Germinal center (tissue), 1 donor: Measurements from ENCODE around the gene ARHGEF25.
"Not testable (repeated sequence)": the region's sequence is repeated elsewhere in the genome, so short reads cannot be mapped to it uniquely, and the experiment has no call there.

Experiments
- DNase-seq: peaks from one replicate; pipeline ENCODE4 v3.0.0; 2012; ENCODE audit warnings: mixed read lengths, low spot score

The ARHGEF25 gene

DNA sequence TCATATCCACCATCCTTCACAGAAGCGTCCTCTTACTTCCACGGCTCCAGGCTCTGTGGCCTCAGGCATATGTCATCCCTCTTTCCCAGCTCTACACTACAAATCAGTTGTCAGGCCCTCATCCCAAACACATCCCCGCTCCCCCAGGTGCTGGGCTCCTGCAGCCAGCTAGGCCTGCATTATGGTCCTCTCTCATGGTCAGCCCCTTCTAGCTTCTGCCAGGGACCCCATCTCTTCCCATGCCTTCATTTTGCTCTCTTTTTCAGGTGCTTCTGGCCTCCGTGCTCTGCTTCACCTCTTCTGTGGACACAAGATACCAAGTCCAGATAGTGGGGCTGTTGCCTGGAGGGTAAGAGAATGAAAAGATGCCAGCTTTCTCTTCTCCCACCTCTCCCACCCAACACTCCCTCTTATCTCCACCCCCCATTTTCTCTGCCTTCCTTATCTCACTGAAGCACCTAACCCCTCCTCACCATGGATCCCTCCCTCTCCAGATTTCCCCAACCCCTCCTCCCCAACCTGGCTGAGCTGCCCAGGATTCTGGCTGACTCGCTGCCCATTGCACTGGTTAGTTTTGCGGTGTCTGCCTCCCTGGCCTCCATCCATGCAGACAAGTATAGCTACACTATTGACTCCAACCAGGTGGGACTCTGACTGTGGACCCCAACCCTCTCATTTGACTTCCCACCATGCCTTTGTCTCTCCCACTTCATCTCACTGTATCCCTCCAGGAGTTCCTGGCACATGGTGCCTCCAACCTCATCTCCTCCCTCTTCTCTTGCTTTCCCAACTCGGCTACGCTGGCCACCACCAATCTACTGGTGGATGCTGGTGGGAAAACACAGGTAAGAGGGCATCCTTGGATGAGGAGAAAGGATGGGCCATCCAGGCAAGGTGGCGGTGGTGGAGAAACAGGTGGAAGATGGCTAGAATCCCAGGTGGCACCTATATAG is 11.3 kb downstream of the ARHGEF25 start:
- no peak for DNase-seq

DNA sequence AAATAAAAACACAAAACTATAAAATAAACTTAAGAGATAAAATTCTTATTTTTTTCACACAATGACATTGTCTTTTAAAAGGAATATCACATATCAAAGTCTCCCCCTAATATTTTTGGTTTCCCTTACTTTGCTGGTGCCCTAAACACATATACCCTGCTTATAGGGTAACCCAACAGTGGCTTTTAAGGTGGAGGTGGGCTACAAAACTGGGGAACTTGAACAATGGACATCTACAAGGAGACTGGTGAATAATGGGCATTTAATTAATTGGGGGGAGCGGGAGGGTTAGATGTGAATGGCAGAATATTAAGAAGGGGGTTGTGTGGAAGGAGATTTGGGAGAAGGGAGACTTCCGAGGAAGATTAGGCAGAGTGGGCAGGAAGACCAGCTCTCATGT is 12.2 kb downstream of the ARHGEF25 start:
- DNase-seq: no peak

DNA sequence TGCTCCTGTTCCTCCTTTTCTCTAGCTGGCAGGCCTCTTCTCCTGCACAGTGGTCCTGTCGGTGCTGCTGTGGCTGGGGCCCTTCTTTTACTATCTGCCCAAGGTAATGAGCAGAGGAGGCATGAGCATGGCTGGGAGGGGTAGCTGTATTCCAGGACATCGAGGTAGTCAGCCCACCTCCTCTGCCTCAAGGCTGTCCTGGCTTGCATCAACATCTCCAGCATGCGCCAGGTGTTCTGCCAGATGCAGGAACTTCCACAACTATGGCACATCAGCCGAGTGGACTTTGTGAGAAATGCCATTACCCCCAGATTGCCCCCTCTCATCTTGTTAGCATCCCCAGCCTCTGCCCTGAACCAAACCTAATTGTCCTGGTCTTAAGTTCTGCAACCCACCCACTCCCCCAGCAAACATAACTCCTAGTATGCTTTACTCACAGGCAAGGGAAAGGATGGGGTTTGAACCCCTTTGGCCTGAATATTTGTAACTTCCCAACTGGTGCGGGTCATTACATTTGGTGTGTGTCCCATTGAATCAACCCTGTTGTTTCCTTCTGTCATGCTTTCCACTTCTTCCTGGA is 12.7 kb downstream of the ARHGEF25 start:
- no peak for DNase-seq

DNA sequence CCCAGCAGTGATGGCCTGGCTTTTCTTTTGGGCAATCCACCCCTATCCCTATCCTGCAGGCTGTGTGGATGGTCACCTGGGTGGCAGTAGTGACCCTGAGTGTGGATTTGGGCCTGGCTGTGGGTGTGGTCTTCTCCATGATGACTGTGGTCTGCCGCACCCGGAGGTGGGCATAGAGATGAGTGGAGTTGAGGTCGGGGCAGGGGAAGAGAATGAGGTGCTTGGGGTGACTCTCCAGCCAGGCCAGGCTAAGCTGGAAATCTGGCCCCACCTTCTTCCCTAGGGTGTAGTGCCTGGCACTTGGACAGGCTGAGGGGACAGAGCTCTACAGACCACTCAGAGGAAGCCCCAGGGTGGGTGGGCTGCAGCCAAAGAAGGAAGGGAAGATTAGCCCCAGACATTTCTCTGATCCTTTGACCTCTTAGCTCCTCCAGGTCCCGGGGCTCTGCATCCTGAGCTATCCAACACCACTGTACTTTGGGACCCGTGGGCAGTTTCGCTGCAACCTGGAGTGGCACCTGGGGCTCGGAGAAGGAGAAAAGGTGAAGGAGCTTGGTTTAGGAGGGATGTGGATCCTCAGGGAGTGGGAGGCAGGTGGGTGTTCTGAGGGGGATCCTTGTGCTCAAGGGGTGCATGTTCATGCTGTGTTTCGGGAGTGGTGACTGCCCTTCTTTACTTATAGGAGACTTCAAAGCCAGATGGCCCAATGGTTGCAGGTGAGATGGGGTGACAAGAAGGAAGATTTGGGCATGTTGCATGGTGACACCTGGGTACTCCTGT is 13.4 kb downstream of the ARHGEF25 start:
- no peak for DNase-seq

DNA sequence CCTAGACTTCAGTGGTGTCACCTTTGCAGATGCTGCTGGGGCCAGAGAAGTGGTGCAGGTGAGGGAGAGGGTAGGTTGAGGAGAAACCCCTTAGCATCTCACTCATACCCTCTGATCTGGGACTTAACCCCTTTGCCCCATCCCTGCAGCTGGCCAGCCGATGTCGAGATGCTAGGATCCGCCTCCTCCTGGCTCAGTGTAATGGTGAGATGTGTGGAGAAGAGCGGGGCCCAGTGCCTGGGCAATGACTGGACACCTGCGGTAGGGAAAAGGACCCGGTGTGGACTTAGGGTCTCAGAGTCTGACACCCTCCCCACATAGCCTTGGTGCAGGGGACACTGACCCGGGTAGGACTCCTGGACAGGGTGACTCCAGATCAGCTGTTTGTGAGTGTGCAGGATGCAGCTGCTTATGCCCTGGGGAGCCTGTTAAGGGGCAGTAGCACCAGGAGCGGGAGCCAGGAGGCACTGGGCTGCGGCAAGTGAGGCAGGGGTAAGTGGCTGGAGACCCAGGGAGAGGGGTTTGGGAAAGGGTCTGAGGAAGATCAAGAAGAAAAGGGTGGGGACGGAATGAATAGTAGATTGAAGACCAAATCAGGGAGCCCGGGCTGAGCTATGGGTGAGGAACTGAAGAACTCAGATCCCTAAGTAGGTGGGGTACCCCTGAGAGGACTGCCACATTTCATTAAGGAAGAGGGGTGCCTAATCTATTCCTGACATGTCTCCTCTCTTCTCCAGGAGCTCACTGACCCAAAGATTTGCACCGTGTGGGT is 14.2 kb downstream of the ARHGEF25 start:
- no peak for DNase-seq

DNA sequence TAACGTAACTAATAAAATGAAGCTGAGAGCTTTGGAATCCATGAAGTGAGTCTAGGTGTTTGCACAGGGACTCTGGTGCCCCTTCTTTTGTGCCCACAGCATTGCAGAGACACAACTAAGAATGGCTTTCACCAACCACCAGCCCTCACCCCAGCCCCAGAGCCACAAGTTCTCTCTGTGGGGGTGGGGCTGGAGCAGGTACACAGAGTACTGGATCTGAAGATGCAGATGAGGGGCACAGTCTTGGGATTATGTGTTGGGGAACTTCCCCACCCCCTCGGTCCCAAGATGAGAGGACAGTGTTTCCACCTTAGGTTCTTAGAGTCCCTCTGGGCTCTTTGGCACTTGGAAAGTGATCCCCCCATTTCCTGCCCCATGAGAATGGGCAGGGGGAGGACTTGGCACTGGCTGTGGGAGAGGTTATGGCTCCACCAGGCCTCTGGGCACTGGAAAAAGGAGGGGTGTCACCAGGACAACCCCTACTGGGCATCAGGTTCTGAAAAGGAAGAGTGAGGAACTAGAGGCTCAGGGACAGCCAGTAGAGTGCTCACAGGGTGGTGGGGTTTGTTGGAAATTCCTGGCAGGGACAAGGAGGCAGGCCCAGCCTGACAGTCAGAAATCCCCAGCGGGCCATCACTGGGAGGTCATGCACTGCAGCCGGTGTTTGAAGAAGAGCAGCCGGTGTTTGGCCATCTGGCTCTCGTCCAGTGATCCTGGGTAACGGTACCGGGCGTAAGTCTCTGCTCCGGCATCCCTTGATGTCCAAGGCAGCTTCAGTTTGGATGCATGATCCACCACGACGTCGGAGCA is 15.1 kb downstream of the ARHGEF25 start:
- no peak for DNase-seq

DNA sequence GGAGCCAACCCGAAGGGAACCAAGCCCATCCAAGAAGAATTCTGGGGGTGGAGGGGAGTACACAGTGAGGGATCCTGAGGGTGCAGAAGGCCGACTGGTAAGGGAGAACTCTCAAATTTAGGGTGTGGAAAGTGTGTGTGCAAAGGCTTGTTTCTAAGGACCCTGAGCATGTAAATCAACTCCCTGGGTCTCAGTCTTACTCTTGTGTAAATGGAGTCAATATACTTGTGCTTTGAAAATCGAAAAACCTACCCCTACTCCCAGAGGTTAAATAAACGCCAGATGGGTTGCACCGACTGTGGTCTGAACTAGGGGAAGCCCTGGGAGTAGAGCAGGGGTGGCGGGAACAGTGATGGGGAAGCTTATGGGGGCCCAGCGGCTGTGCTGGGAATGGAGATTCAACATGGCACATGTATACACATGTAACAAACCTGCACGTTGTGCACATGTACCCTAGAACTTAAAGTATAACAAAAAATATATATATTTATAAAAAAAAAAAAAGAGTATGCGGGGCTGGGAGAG is 15.7 kb downstream of the ARHGEF25 start:
- no peak for DNase-seq

DNA sequence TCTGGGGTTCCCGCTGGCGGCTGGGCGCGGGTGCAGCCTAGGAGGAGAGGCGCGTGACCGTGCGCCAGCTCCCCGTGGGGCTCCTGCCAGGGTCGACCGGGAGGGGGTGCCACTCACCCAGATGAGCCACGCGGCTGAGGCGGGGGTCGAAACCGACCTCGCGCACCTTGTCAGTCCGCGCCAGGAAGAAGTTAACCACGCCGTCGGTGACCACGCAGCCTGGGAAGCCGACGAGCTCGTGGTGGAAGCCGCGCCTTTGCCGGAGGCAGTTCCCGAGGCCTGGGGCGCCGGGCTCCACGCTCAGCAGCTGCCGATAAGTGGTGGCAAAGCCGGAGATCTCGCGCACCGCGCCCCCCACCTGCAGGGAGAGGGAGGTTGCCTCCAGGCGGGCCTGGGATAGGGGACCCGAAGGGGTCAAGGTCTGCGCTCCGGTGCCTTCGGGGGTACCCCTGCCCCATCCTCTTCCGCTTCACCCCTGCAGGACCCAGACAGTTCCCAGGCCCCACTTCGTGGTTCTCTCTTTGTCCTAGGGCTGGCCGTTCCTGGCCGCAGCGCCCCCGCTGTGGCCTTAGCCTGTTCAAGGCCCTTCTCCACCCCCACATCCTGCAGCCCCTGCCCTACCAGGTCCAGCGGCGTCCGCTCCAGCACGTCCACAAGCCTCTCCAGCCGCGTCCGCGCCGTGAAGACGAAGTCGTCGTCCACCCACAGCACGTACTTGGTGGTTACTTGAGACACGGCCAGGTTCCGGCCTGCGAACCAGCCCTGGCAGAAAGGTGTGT is 16.5 kb downstream of the ARHGEF25 start:
- DNase-seq: no peak

DNA sequence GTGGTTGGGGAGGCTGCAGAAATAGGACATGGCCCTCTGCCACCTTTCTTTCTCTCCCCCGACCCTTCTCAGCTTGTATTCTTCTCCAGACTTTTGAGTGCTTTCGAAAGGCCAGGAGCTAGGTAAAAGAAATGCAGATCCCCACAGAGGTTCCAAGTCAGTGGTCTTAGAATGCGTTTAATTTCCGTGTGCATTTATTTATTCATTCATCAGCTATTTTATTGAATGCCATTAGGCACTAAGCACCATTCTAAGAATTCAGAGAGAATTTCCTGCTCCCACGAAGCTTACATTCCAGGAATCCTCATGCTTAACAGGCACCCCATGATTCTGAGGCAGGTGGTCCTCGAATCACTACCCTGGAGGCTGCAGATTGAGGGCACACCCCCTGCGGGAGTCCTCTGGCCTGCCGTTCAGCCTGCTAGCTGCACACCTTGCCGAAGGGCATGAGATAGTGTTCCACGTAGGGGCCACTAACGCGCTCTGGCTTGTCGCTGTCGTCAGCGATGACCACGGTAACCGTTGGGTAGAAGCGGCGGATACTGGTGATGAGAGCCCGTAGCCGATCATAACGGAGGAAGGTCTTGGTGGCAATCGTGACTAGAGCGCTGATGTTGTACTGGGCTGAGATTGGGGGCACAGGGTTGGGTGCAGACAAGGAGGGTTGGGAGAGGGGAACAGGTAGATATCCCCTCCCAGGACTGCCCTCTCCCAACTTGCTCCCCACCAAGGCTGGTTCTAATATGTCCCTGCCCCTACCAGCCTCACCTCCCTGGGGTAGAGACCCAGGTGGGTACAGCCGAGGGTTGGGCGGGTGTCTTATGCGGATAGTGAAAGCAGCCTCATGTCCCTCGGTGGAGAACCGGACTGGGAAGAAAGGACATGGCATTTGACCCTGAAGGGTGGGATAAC is 17.3 kb downstream of the ARHGEF25 start:
- DNase-seq: no peak

DNA sequence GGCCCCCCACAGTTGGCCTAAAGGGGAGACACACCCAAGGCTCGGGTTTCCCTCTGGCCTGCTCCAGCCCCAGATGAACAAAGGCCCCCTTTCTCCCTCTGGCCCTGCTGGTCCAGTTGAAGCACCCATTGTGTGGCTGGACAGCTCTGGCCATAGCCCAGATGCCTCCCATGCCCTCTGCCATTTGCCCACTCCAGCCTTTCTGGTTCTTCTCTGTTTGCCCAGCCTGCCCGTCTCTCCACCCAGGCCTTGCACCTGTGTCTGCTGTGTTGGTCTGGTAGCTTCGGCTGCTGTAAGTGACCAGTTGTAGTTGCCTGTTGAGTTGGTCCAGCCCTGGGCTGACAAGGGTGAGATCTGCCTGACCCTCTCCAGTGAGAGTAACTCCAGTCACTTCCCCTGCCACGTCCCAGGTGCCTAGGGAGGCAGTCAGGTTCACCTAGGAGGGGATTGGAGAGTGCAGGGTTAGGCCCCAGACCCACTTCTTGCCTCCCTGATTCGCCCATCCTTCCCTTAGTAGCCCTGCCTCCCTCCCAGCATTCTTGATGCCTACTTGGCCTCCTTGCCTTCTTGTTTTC is 18.7 kb downstream of the ARHGEF25 start:
- DNase-seq: peak; percentile 1

DNA sequence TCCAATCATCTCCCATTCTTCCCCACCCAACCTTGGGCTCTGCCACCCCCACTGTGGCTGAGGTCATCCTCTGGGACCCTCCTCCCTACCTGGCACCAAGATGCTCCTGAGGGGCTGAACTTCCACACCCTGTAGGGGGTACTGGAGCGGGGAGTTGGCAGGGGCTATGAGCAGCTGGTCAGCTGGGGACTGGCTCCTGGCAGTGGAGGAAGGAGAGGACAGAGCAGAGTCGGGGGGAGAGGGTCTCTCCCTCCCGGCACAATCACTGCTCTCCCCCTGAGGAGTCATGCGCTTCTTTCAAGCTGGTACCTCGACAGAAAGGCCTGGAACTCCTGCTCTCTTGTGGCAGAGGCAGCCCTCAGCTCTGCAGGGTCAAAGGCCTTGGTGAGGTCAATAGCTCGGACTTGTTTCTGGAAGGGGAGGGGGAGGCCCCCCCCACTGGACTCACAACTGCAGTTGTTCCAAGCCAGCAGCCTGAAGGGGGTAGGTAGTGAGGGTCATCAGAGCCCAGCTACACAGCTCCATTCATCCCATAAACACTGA is 19.7 kb downstream of the ARHGEF25 start:
- peak; percentile 1 for DNase-seq

DNA sequence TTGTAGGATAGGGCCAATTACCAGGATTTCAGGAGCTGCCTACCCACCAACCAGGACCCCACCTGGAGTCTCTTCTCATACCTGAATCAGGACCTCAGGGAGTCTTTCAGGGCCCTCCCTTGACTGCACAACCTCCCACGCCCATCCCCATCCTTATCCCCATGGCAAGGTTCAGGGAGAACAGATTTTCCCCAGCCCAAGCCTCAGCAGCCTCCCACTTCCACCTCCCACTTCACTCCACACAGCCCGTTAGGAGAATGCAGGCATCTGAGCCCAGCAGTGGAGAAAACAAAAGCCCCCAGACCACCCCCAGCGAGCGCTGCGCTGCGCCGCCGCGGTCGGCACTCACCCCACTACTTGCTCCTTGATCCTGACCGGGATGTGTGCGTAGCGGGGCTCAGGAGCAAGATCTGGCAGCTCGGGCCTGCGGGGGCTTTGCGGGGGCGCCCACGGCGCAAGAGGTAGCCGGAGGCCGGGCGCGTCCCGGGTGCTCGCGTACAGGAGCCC is 20.4 kb downstream of the ARHGEF25 start:
- DNase-seq: peak; percentile 2

DNA sequence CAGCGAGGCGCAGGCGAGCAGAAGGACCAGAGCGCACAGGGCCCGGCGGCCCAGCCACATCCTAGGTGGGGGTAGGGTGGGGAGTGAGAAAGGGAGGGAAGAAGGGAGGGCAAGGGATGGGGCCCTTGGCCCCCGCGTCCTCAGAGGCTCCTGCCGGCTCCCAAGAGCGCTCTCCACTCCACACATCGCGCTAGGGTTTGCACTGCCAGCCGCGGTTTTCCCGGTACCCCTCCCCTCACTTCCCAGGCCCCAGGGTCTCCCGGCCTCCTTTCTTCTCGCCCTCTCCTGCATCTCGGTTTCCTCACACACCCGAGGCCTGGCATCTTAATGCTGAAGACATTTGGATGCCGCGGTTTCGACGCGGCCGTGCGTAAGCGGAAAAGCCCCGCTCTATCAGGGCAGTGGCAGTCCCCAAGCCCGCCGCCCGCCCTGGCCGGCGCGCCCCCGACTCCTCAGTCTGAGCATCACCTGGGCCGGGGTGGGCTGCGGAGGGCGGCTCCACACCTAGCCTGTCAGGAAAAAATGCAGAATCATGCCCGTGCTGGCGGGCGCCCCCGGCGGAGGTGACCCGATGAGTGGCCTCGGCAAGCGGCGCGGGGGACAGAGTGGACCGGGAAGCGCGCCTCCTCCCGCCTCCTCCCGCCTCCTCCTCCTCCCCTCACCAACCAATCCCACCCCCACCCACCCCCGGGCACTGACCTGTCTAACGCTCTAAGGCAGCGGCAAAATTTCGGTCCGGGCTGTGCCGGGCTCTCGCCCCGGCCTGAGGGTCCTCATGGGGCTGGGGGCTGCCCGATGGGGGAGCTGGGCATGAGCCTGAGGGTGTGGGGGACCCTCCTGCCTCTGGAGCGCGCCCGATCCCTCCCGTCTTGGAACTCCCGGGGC is 21.1 kb downstream of the ARHGEF25 start:
- peak; percentile 14 for DNase-seq

DNA sequence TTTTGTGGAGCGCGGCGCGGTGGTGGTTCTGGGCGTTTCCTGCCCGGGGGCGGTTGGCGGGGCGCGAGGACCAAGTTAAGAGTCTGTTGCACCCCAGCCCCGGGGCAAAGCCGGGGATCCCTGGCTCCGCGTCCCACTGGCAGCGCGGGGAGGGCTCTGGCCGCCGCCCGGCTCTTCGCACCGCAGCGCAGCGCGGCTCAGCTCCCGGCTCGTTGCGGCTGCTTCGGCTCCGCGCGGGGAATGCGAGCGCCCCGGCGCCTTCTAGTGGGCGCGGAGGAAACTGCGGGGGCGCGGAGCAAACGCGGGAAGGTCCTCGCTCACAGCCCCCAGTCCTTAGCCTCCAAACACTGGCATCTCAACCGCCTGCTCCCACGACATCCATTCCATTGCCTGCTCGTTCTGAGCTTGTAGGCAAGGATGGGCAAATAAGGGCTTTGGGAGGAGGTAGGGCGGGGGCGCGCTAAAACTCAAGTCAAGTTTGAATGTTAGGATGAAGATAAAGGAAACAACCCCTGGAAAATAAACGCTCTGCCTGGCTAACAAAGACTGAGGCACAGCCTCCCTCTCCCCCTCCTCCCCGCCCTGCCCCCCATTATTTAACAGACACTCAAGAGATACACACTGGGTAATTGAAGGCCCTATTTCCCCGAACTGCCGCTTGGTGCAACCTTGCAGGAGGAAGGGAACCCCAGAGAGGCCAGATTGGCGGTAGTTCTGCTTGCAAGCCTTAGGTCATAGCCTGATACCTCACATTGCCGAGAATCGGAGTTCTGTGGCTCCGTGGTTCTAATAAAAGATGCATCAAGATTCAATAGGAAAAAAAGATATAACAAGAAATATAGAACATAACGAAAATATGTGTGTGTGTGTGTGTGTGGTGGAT is 22.0 kb downstream of the ARHGEF25 start, which contains the start of gene B4GALNT1:
Gene B4GALNT1, minus strand, starts transcription at position 244 of the 883 bp plus-strand sequence. CDS start 1,069 bp downstream, outside the sequence.
- DNase-seq: peak; percentile 83

DNA sequence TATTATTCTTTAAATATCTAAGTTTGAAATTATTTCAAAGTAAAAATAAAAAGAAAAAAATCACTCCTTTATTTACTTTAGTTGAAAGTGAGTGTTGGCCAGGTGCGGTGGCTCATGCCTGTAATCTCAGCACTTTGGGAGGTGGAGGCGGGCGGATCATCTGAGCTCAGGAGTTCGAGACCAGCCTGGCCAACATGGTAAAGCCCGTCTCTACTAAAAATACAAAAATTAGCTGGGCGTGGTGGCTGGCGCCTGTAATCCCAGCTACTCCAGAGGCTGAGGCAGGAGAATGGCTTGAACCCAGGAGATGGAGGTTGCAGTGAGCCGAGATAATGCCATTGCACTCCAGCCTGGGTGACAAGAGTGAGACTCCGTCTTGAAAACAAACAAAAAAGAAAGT is 25.5 kb downstream of the ARHGEF25 start:
- not testable (repeated sequence) for DNase-seq

DNA sequence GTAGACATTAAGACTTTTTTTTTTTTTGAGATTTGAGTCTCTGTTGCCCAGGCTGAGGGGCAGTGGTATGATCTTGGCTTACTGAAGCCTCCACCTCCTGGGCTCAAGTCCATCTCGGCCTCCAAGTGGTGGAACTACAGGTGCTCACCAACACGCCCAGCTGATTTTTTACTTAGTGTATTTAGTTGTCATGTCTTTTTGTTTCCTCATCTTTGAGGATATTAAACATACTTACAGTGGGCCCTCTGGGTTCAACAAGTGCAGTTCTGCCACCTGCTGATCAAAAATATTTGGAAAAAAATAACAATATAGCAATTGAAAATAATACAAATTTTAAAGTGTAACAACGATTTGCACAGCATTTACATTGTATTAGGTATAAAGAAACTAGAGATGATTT is 26.1 kb downstream of the ARHGEF25 start:
- no peak for DNase-seq
